Measurements from ENCODE around the gene DPH1. TPM values are rescaled to one million over a fixed set of nuclear protein-coding genes. Genes with fewer than 3 reads are reported as not detected.

The DPH1 gene
- polyA plus RNA-seq, 5 donors = 38.3 to 54.3 (median 47.8) TPM

GRCh38 chr17:2060681-2061440 is 30.9 kb downstream of the DPH1 start:
- DNase-seq = no peak

DNA sequence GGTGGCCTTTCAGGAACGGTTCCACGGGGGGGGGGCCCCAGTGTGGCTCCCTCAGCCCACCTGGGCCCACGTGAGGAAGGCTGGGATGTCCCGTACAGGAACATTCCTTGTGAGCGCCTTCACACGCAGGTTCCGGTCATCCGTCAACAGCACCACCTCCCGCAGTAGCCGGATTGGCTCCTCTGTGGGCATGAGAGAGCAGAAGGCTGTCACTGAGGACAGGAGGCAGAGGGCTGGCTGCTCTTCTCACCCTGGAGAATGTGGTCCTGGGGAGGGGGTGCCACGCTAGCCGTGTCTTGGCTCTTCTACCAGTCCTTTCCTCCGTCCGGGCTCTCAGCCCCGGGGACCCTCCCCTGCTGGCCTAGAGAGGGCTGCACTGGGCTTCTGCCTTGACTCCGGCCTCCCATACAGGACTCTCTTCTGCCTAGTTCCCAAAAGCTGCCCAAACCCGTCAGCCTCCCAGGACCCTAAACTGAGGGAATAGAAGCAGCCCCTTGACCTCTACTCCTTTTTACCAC is 31.5 kb downstream of the DPH1 start:
- DNase-seq = no peak

DNA sequence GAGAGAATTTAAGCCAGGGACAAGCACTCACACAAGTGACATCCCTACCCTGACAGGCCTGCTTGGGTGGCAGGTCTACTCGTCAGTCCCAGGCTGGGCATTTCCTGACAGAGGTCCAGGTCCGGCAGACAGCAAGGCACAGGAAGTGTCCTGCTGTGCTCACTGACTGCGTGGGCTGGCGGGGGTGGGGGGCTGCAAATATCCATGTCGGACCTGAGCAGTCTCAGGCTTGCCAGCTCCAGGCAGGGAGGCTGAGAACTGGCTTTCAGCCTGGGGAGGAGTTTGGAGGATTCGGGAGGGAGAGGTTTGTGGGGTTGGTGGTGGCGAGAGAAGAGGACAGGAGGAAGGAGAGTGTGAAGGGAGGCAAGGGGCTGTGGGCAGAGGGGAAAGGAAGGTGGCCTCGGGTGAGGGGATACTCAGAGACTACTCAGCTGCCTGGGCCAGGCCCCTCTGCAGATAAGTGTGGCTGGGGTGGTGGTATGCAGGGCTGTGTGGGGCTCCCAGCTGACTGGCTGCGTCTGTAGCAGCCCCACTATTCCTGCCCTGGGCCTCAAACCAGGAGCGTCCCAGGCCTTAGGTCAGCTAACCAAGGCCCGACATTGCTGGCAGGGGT is 32.7 kb downstream of the DPH1 start:
- no peak for DNase-seq

- no peak for DNase-seq
Measured at GRCh38 chr17:2063261-2064146, 33.6 kb downstream of the DPH1 start.

DNA sequence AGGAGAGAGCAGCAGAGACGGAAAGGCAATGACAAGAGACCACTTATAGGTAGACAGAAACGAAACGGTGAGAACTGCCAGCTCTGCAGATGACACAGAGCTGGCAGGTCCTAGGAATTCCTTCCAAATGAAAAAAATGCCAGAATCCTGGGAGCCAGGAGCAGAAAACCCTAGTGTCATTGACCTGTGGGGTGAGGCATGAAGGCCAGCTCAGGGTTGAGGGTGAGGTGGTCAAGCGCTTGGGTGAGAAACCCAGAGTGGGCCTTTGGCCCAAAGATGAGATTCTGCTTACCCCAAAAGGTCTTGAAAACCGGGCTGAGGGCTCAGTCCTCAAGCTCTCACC is 34.2 kb downstream of the DPH1 start:
- no peak for DNase-seq

DNA sequence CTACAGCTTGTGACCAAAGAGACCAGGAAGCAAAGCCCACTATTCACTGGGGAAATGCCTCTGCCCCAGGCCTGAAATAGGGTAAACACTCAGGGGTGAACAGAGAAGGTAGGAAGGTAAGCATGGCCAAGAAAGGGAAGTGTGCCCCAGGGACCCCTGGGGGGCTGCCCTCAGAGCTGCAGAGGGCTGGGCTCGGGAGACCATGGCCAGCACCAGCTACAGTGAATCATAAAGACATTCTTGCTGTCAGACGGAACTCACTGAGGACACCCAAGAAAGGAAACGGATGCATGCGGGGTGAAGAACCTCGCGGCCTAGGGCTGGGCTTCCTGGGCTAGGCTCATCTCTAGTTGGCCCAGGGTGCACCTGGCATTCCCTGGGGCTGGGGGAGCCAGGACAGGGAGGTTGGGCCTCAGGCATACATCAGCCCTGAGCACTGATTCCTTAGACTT is 34.6 kb downstream of the DPH1 start:
- DNase-seq = no peak

- DNase-seq = no peak
Measured at GRCh38 chr17:2064980-2065785, 35.2 kb downstream of the DPH1 start.

DNA sequence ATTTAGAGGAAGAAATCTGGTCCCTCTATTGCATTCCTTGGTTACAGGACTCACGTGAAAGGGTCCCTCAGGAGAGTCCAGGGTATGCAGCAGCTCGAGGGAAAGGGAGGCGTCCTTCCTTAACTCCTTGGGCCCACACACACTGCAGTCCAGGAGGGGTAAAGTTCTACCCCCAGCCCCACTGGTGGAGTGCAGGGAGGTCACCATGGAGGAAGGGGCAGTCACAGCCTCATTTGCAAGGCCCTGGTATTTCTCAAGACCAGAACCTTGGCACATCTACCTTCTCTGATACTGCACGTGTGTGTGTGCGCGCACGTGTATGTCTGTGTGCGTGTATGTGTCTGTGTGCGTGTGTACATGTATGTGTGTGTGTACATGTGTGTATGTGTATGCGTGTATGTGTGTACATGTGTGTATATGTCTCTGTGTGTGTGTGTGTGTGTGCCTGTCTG is 36.0 kb downstream of the DPH1 start:
- no peak for DNase-seq

- no peak for DNase-seq
Measured at GRCh38 chr17:2067048-2067561, 37.2 kb downstream of the DPH1 start.

DNA sequence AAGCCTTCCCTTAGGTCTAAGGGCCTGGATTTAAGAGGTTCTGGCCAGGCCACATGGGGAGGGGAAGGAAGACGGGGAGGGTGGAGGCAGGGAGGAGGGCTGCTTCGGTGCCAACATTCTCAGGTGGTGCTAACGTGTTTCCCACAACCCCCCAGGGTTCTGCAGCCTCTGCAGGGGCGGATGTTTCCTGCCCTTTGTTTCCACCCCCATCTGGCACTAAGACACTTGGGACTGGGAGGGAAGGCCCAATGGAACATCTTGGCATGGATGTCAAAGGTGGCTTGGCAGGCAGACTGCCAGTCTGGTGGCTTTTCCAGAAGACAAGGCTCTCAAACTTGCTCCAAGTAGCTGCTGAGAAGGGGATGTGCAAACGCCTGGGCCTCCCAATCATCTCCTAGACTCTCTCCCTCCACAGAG is 37.7 kb downstream of the DPH1 start:
- no peak for DNase-seq

GRCh38 chr17:2068031-2068518 is 38.1 kb downstream of the DPH1 start:
- DNase-seq = peak in 1 of 2 donors; percentile 88

DNA sequence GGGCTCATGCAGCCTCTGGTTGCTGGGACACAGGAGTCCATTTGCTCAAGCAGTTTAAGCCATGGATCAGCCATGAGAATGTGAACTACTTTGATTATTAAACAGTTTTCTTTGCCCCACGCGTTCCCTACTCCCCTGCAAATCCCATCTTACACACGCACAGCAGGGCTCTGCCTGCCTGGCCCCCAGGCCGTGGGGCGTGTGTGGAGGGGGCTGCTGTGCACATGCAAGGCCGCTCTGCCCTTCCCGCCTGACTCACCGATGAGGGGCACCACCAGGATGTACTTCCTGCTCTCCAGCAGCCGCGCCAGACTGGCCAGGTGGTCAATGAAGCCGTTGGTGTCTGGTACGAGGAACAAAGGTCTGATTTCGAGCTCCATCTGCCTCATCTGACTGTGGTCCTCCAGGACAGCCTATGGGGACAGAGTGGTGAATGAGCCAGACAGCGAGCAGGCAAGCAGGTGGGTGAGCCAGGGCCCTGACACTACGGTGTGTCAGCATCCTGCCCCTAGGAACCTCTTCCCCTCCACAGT is 38.6 kb downstream of the DPH1 start:
- DNase-seq = peak in 1 of 2 donors; percentile 10

GRCh38 chr17:2070241-2071023 is 40.5 kb downstream of the DPH1 start:
- no peak for DNase-seq

GRCh38 chr17:2071024-2071385 is 41.1 kb downstream of the DPH1 start:
- no peak for DNase-seq

GRCh38 chr17:2071455-2072281 is 41.7 kb downstream of the DPH1 start:
- peak; percentile 90 for DNase-seq

DNA sequence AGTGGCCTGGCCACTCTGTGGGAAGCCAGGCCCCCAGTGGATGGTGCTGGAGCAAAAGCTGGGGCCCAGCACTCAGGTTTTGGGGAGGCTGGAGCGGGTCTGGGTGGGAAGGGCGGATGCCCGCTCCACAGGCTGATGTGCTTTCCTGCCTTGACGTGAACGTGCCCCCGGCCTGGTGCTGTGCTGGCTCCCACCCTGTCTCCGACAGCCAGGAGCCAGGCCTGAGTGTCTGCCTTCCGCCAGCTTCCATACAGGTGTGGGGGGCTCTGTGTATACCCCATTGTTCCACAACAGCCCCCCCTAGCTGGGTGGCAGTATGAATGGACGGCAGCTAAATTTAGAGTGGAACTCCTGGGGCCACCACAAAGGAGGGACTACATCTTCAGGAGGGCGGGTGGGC is 45.0 kb downstream of the DPH1 start:
- DNase-seq = no peak

- DNase-seq = peak in 1 of 2 donors; percentile 69
Measured at GRCh38 chr17:2075336-2076086, 45.6 kb downstream of the DPH1 start.

All from right lung (tissue), 5 donors.